Vagina (tissue), 2 donors: ENCODE measurements around the gene POU6F2.

Experiments
- POLR2A ChIP-seq, 2 donors: fragments of 450-650 bp; IDR thresholded peaks; one replicate each; pipeline ENCODE4 v1.6.1; 2017; ENCODE audit warnings: antibody characterized with exemption in 2 of 2, mild to moderate bottlenecking in 2 of 2, moderate library complexity in 2 of 2
- POLR2AphosphoS5 ChIP-seq, 2 donors: sonication (generic); formaldehyde crosslinking; IDR thresholded peaks; one replicate each; pipeline ENCODE4 v1.9.0; 2017; ENCODE audit warnings: antibody characterized with exemption in 2 of 2, mild to moderate bottlenecking in 2 of 2, low read depth in 1 of 2; ENCODE audit not compliant: insufficient read depth in 1 of 2
- TF ChIP-seq, protein P1 (sequence below), 3 experiments: fragments of 450-650 bp in 2 of 3; fragments of 200-600 bp in 1 of 3; sonication (generic) in 1 of 3; IDR thresholded peaks; one replicate each; pipeline ENCODE4 v1.5.1; 2017 to 2019; ENCODE audit warnings: antibody characterized with exemption in 3 of 3, mild to moderate bottlenecking in 2 of 3, moderate library complexity in 2 of 3

DNA sequence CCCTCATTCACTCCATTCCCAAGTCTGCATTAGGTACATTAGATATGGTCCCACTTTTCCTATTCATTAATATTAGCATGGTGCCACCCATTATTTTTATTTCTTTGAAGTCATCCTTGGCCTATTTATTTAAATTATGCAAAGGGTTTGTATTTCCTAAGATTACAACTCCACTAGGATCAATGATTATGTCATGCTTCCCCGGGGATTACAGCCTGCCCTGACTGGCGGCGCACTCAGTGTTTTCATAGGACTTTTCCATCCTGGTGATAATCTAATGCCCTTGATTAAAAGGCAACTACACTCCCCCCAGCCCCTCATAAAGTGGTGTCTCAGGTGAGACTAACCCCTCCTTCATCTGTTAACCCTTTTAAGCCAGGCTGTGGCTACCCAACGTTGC, 187.2 kb downstream of the POU6F2 start:
- TF ChIP-seq, protein P1, sequence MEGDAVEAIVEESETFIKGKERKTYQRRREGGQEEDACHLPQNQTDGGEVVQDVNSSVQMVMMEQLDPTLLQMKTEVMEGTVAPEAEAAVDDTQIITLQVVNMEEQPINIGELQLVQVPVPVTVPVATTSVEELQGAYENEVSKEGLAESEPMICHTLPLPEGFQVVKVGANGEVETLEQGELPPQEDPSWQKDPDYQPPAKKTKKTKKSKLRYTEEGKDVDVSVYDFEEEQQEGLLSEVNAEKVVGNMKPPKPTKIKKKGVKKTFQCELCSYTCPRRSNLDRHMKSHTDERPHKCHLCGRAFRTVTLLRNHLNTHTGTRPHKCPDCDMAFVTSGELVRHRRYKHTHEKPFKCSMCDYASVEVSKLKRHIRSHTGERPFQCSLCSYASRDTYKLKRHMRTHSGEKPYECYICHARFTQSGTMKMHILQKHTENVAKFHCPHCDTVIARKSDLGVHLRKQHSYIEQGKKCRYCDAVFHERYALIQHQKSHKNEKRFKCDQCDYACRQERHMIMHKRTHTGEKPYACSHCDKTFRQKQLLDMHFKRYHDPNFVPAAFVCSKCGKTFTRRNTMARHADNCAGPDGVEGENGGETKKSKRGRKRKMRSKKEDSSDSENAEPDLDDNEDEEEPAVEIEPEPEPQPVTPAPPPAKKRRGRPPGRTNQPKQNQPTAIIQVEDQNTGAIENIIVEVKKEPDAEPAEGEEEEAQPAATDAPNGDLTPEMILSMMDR (IDR thresholded peaks at IDR 0.05): no peak
- no peak for TF ChIP-seq POLR2AphosphoS5 (IDR thresholded peaks at IDR 0.05; ENCODE audit: insufficient read depth in 1 of 2, low read depth in 1 of 2)
- TF ChIP-seq POLR2A (IDR thresholded peaks at IDR 0.05): no peak
